ENCODE measurements around the gene CH25H.

The CH25H gene

GRCh38 chr10:89209718-89210117, 2.6 kb upstream of the CH25H start:
- no peak for TF ChIP-seq FOXP2 (optimal IDR thresholded peaks at IDR 0.05; ENCODE audit: borderline replicate concordance, extremely low read depth, extremely low read length, insufficient read depth)
- no peak for TF ChIP-seq POLR2AphosphoS5 (IDR thresholded peaks at IDR 0.05; ENCODE audit: low read depth, low read length)
- no peak for TF ChIP-seq TAF1 (IDR thresholded peaks at IDR 0.05; ENCODE audit: borderline replicate concordance, insufficient read depth, low read length)
- no peak for TF ChIP-seq REST (IDR thresholded peaks at IDR 0.05; ENCODE audit: insufficient read depth in 1 of 2, low read depth in 2 of 2, low read length in 2 of 2)
- TF ChIP-seq SIN3A (IDR thresholded peaks at IDR 0.05; ENCODE audit: borderline replicate concordance, insufficient read depth, low read length): no peak

GRCh38 chr10:89207801-89208551, 859 bp upstream of the CH25H start:
- TF ChIP-seq FOXP2 (optimal IDR thresholded peaks at IDR 0.05; ENCODE audit: borderline replicate concordance, extremely low read depth, extremely low read length, insufficient read depth) (no peak), SIN3A (IDR thresholded peaks at IDR 0.05; ENCODE audit: borderline replicate concordance, insufficient read depth, low read length) (no peak), REST (IDR thresholded peaks at IDR 0.05; ENCODE audit: insufficient read depth in 1 of 2, low read depth in 2 of 2, low read length in 2 of 2) (no peak), TAF1 (IDR thresholded peaks at IDR 0.05; ENCODE audit: borderline replicate concordance, insufficient read depth, low read length) (no peak)

- TF ChIP-seq REST (IDR thresholded peaks at IDR 0.05; ENCODE audit: insufficient read depth in 1 of 2, low read depth in 2 of 2, low read length in 2 of 2) (no peak), TAF1 (IDR thresholded peaks at IDR 0.05; ENCODE audit: borderline replicate concordance, insufficient read depth, low read length) (no peak), FOXP2 (optimal IDR thresholded peaks at IDR 0.05; ENCODE audit: borderline replicate concordance, extremely low read depth, extremely low read length, insufficient read depth) (peak; percentile 19)
These were observed 526 bp downstream of the CH25H start for GRCh38 chr10:89206402-89207180.

GRCh38 chr10:89204621-89205185, 2.4 kb downstream of the CH25H start:
- TF ChIP-seq SIN3A (IDR thresholded peaks at IDR 0.05; ENCODE audit: borderline replicate concordance, insufficient read depth, low read length) (no peak), TAF1 (IDR thresholded peaks at IDR 0.05; ENCODE audit: borderline replicate concordance, insufficient read depth, low read length) (no peak), POLR2AphosphoS5 (IDR thresholded peaks at IDR 0.05; ENCODE audit: low read depth, low read length) (no peak), REST (IDR thresholded peaks at IDR 0.05; ENCODE audit: insufficient read depth in 1 of 2, low read depth in 2 of 2, low read length in 2 of 2) (no peak)
